B cell (primary cell): Measurements from ENCODE around the gene COX14. TPM values are rescaled to one million over a fixed set of nuclear protein-coding genes. Genes with fewer than 3 reads are reported as not detected.

Experiments
- ATAC-seq: fragments of 200-7000 bp; cut with Tn5 transposase; one replicate; pipeline ENCODE4 v1.10.0; 2021; ENCODE audit warnings: low read depth, mild to moderate bottlenecking, moderate number of reproducible peaks, moderate library complexity
- CTCF ChIA-PET: fragments of 350-600 bp; sonication (Branson Sonifier 250); formaldehyde crosslinking; loops from one replicate; lab custom pipeline; 2021; ENCODE audit warnings: antibody characterized with exemption, inconsistent platforms; lab: Charles Lee
- POLR2A ChIA-PET: fragments of 350-600 bp; sonication (Branson Sonifier 250); formaldehyde crosslinking; loops from one replicate; lab custom pipeline; 2021; ENCODE audit warnings: antibody characterized with exemption; lab: Charles Lee
- DNase-seq: peaks from one replicate; pipeline ENCODE4 v3.0.0; 2013
- H2AFZ ChIP-seq: 2 replicates; pipeline ENCODE4 v1.6.1; 2012; ENCODE audit warnings: mild to moderate bottlenecking, low read depth, low read length; ENCODE audit not compliant: insufficient read depth, poor library complexity, severe bottlenecking
- H3K27ac ChIP-seq, 2 donors: 1 replicate in 1 of 2; 2 replicates in 1 of 2; pipeline ENCODE4 v1.5.1; 2012 to 2013; ENCODE audit warnings: low read length in 2 of 2, mild to moderate bottlenecking in 2 of 2, moderate library complexity in 1 of 2
- H3K27me3 ChIP-seq, 4 experiments: fragments of 200-600 bp in 1 of 4; sonication (generic) in 1 of 4; replicated peaks in 1 of 4; 1 replicate in 2 of 4; 2 replicates in 2 of 4; pipeline versions ENCODE4 v1.6.1 to v1.7.0; 2013 to 2016; ENCODE audit warnings: low read length in 3 of 4, mild to moderate bottlenecking in 2 of 4, mixed read lengths in 1 of 4, moderate library complexity in 1 of 4; ENCODE audit not compliant: insufficient read depth in 4 of 4, control insufficient read depth in 3 of 4; ENCODE audit errors: control extremely low read depth in 1 of 4
- H3K36me3 ChIP-seq, 2 experiments: replicated peaks in 1 of 2; 1 replicate in 1 of 2; 2 replicates in 1 of 2; pipeline versions ENCODE4 v1.6.1 to v1.7.1; 2013; ENCODE audit warnings: low read length in 1 of 2; ENCODE audit not compliant: insufficient read depth in 2 of 2, control insufficient read depth in 1 of 2; ENCODE audit errors: control extremely low read depth in 1 of 2, extremely low read depth in 1 of 2
- H3K4me1 ChIP-seq, 2 donors: fragments of 200-600 bp in 1 of 2; sonication (generic) in 1 of 2; 1 replicate in 1 of 2; 2 replicates in 1 of 2; pipeline versions ENCODE4 v1.5.1 to v1.6.1; 2013 to 2017; ENCODE audit warnings: low read length in 2 of 2; ENCODE audit not compliant: control insufficient read depth in 2 of 2, insufficient read depth in 2 of 2
- H3K4me2 ChIP-seq: replicated peaks from 2 replicates; pipeline ENCODE3; 2012; ENCODE audit warnings: mild to moderate bottlenecking, low read depth, low read length; ENCODE audit not compliant: poor library complexity, severe bottlenecking
- H3K4me3 ChIP-seq, 5 experiments: fragments of 200-600 bp in 1 of 5; sonication (generic) in 1 of 5; 1 replicate in 3 of 5; 2 replicates in 2 of 5; pipeline versions ENCODE4 v1.5.1 to v1.7.0; 2011 to 2016; ENCODE audit warnings: low read length in 4 of 5, mild to moderate bottlenecking in 4 of 5, low read depth in 2 of 5, control low read depth in 1 of 5, moderate library complexity in 1 of 5; ENCODE audit not compliant: insufficient read depth in 1 of 5; ENCODE audit errors: control extremely low read depth in 1 of 5, extremely low read depth in 1 of 5
- H3K79me2 ChIP-seq: fragments of 200-600 bp; sonication (generic); one replicate; pipeline ENCODE4 v1.6.0; 2016; ENCODE audit warnings: low read length; ENCODE audit not compliant: control insufficient read depth, insufficient read depth
- H3K9ac ChIP-seq: fragments of 200-600 bp; sonication (generic); 2 replicates; pipeline ENCODE4 v1.6.1; 2017; ENCODE audit warnings: mild to moderate bottlenecking, low read length, moderate library complexity
- H3K9me3 ChIP-seq, 3 donors: one replicate each; pipeline versions ENCODE4 v1.6.1 to v1.7.1; 2013; ENCODE audit warnings: low read length in 2 of 3; ENCODE audit not compliant: control insufficient read depth in 2 of 3, insufficient read depth in 1 of 3; ENCODE audit errors: control extremely low read depth in 1 of 3
- H4K20me1 ChIP-seq: 2 replicates; pipeline ENCODE4 v1.6.0; 2012; ENCODE audit warnings: mild to moderate bottlenecking, low read length; ENCODE audit not compliant: insufficient read depth, control insufficient read depth, poor library complexity, severe bottlenecking
- H3K27ac Mint-ChIP-seq: one replicate; pipeline ENCODE4 v1.8.0; 2021; ENCODE audit warnings: mixed read lengths
- H3K27me3 Mint-ChIP-seq: one replicate; pipeline ENCODE4 v1.8.0; 2021; ENCODE audit warnings: mixed read lengths
- H3K4me1 Mint-ChIP-seq: one replicate; pipeline ENCODE4 v1.8.0; 2021; ENCODE audit warnings: mixed read lengths
- H3K4me3 Mint-ChIP-seq: one replicate; pipeline ENCODE4 v1.8.0; 2021; ENCODE audit warnings: mixed read lengths
- H3K9me3 Mint-ChIP-seq: one replicate; pipeline ENCODE4 v1.8.0; 2022; ENCODE audit warnings: mixed read lengths; ENCODE audit not compliant: insufficient read depth
- CTCF ChIP-seq: fragments of 200-600 bp; IDR thresholded peaks from one replicate; pipeline ENCODE4 v1.8.0; 2022; ENCODE audit warnings: antibody characterized with exemption, mild to moderate bottlenecking
- EZH2 ChIP-seq: IDR thresholded peaks from 2 replicates; pipeline ENCODE4 v1.6.1; 2012; ENCODE audit warnings: borderline replicate concordance, low read depth, mild to moderate bottlenecking, moderate library complexity, low read length; ENCODE audit not compliant: insufficient read depth, poor library complexity, severe bottlenecking
- WGBS: methylation state at CpG from one replicate; pipeline ENCODE4 v1.1.5; 2013; ENCODE audit warnings: missing lambda C conversion rate; ENCODE audit not compliant: insufficient coverage; 5-methylcytosine and 5-hydroxymethylcytosine counted together
- intact Hi-C: fragments of 100-400 bp; cut with micrococcal nuclease; formaldehyde crosslinking; loops from one replicate; pipeline ENCODE4 v1.10.0; 2022
- polyA plus RNA-seq: library from polyadenylated mRNA; depleted of rRNA; stranded (reverse); fragments of >200 nt; gene quantifications from 2 replicates; pipeline ENCODE4 v1.2.3, GENCODE V29; 2012
- total RNA-seq, 2 donors: library from RNA; stranded (reverse); fragments of 120-200 nt in 1 of 2; gene quantifications; 1 replicate in 1 of 2; 2 replicates in 1 of 2; pipeline versions ENCODE4 v1.2.3 to v1.2.4, GENCODE V29; 2013 to 2022

COX14 gene
- total and polyA plus RNA-seq, 2 donors (not counting 1 experiment from before 2014, with no cell fraction given): 31.8 to 60.4 TPM

GRCh38 chr12:50164963-50165362 lies 52.9 kb downstream of the COX14 start:
- Mint-ChIP-seq H3K27me3 (no peaks in the 10 kb centered on the region), H3K4me3 (peak overlapping the region; percentile 5), H3K4me1 (peaks cover 28% of the 10 kb centered on the region), H3K27ac (no peak overlapping the region), H3K9me3 (no peaks in the 10 kb centered on the region)
- no peaks in the 10 kb centered on the region for H3K27me3 ChIP-seq
- no peak overlapping the region for H3K4me3 ChIP-seq
- no peak overlapping the region for H3K27ac ChIP-seq
- H2AFZ ChIP-seq: no peak overlapping the region
- peaks cover 9% of the 10 kb centered on the region for H4K20me1 ChIP-seq
- H3K4me2 ChIP-seq: no peak overlapping the region
- TF ChIP-seq CTCF: no peak
- TF ChIP-seq EZH2: no peak
- H3K4me1 ChIP-seq: peaks cover 17 to 19% of the 10 kb centered on the region in 2 donors
- WGBS: 95% methylated on average over 12 of the region's 20 CpGs
- H3K36me3 ChIP-seq: no peaks in the 10 kb centered on the region
- ATAC-seq (no peak), DNase-seq (no peak)
- CTCF ChIA-PET: interaction anchor here (0.8 to 20.5 kb wide), 4 partner anchors 11 to 93 kb away, joined by 3 to 343 read pairs (median 29); partner anchors contain the start of gene COX14
- intact Hi-C loops: loop anchor here (10.0 kb wide), 1 partner anchor 320 kb away; the partner anchor contains the start of gene BCDIN3D
- H3K79me2 ChIP-seq: peaks cover 71% of the 10 kb centered on the region
- POLR2A ChIA-PET: no interaction called here
- H3K9ac ChIP-seq: no peak overlapping the region
- H3K9me3 ChIP-seq: no peaks in the 10 kb centered on the region

- peak overlapping the region; percentile 83 to 90 for H3K27ac ChIP-seq
- Mint-ChIP-seq H3K4me1 (peaks cover 25% of the 10 kb centered on the region), H3K27ac (peak overlapping the region; percentile 95), H3K27me3 (no peaks in the 10 kb centered on the region), H3K9me3 (no peaks in the 10 kb centered on the region), H3K4me3 (peak overlapping the region; percentile 95)
- H3K36me3 ChIP-seq: no peaks in the 10 kb centered on the region
- peak overlapping the region; percentile 70 to 99 (median 74) for H3K4me3 ChIP-seq
- no peak for DNase-seq
- WGBS: 1% methylated on average over 12 of the region's 12 CpGs
- H3K27me3 ChIP-seq: no peaks in the 10 kb centered on the region
- peaks cover 17 to 19% of the 10 kb centered on the region in 2 donors for H3K4me1 ChIP-seq
- ChIA-PET CTCF (interaction anchor here (1.0 to 20.5 kb wide), 8 partner anchors 12 to 95 kb away, joined by 3 to 343 read pairs (median 14); partner anchors contain the start of genes COX14 and SMARCD1), POLR2A (interaction anchor here (1.9 to 3.2 kb wide), 2 partner anchors 55 to 81 kb away, joined by 17 to 42 read pairs; partner anchors contain the start of genes COX14 and SMARCD1)
- intact Hi-C loops: loop anchor here (1.0 to 10.0 kb wide), 5 partner anchors 55 to 322 kb away; partner anchors contain the start of genes BCDIN3D, LARP4, LIMA1 and SMARCD1
- peak overlapping the region; percentile 97 for H2AFZ ChIP-seq
- peaks cover 9% of the 10 kb centered on the region for H4K20me1 ChIP-seq
- peak overlapping the region; percentile 92 for H3K4me2 ChIP-seq
- TF ChIP-seq EZH2 (no peak), CTCF (no peak)
- H3K79me2 ChIP-seq: peaks cover 54% of the 10 kb centered on the region
- no peaks in the 10 kb centered on the region for H3K9me3 ChIP-seq
- H3K9ac ChIP-seq: peak overlapping the region; percentile 98
- no peak for ATAC-seq
Observed at GRCh38 chr12:50166799-50167048, 54.7 kb downstream of the COX14 start.
